ENCODE results near the gene STAT3.

DNA sequence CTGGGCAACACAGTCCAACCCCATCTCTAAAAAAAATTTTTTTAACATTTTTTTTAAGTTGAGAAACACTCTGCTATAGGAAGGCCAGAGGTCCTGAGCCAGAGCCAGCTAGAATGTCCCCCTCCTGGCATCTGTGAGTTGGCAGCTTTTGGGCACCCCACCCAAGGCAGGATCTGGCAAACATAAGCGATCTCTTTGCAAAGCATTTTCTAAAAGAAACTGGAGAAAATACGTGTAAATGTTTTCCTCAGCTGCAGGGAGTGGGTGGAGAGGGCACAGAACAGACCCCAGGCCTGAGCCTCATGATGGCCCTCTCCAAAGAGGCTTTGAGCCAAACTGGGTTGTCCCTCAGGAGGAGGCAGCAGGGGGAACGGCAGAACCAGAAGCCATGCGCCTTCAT lies 23.1 kb upstream of the STAT3 start:
- no peak for TF ChIP-seq CTCF (IDR thresholded peaks at IDR 0.05; ENCODE audit: borderline replicate concordance, extremely low read depth, low read length, poor library complexity, severe bottlenecking)
- TF ChIP-seq EZH2 (IDR thresholded peaks at IDR 0.05; ENCODE audit: borderline replicate concordance, low read depth, low read length, severe bottlenecking) = no peak
